ENCODE measurements around the gene CEP192.

Gene CEP192

GRCh38 chr18:13105059-13105458, 113.9 kb downstream of the CEP192 start:
- Histone ChIP-seq H3K4me3 (replicated peaks; ENCODE audit: insufficient read depth, low read length) (no peak overlapping the region), H3K27me3 (ENCODE audit: insufficient read depth, poor library complexity, severe bottlenecking) (no peaks in the 10 kb centered on the region), H3K27ac (replicated peaks) (no peak overlapping the region)
- no peak for DNase-seq (ENCODE audit: low read depth in 1 of 2, low spot score in 1 of 2)
- TF ChIP-seq CTCF (IDR thresholded peaks at IDR 0.05; ENCODE audit: insufficient read depth, low read length) (no peak), GABPA (IDR thresholded peaks at IDR 0.05; ENCODE audit: low read depth) (no peak), REST (IDR thresholded peaks at IDR 0.05; ENCODE audit: insufficient replicate concordance, low read depth) (no peak), POLR2AphosphoS5 (IDR thresholded peaks at IDR 0.05; ENCODE audit: low read depth) (no peak), SPI1 (IDR thresholded peaks at IDR 0.05; ENCODE audit: borderline replicate concordance, low read depth) (no peak)

- no peak overlapping the region for H3K27ac ChIP-seq (replicated peaks)
- no peaks in the 10 kb centered on the region for H3K27me3 ChIP-seq (ENCODE audit: insufficient read depth, poor library complexity, severe bottlenecking)
- TF ChIP-seq REST (IDR thresholded peaks at IDR 0.05; ENCODE audit: insufficient replicate concordance, low read depth) (no peak), POLR2AphosphoS5 (IDR thresholded peaks at IDR 0.05; ENCODE audit: low read depth) (no peak), SPI1 (IDR thresholded peaks at IDR 0.05; ENCODE audit: borderline replicate concordance, low read depth) (no peak), GABPA (IDR thresholded peaks at IDR 0.05; ENCODE audit: low read depth) (no peak), CTCF (IDR thresholded peaks at IDR 0.05; ENCODE audit: insufficient read depth, low read length) (no peak)
- no peak for DNase-seq (ENCODE audit: low read depth in 1 of 2, low spot score in 1 of 2)
- no peak overlapping the region for H3K4me3 ChIP-seq (replicated peaks; ENCODE audit: insufficient read depth, low read length)
Measured at GRCh38 chr18:13107074-13107473, 115.9 kb downstream of the CEP192 start.

GRCh38 chr18:13108330-13108729, 117.2 kb downstream of the CEP192 start:
- DNase-seq (ENCODE audit: low read depth in 1 of 2, low spot score in 1 of 2) = no peak
- H3K4me3 ChIP-seq (replicated peaks; ENCODE audit: insufficient read depth, low read length) = no peak overlapping the region
- no peaks in the 10 kb centered on the region for H3K27me3 ChIP-seq (ENCODE audit: insufficient read depth, poor library complexity, severe bottlenecking)
- H3K27ac ChIP-seq (replicated peaks) = no peak overlapping the region
- TF ChIP-seq CTCF (IDR thresholded peaks at IDR 0.05; ENCODE audit: insufficient read depth, low read length) (no peak), REST (IDR thresholded peaks at IDR 0.05; ENCODE audit: insufficient replicate concordance, low read depth) (no peak), GABPA (IDR thresholded peaks at IDR 0.05; ENCODE audit: low read depth) (no peak), SPI1 (IDR thresholded peaks at IDR 0.05; ENCODE audit: borderline replicate concordance, low read depth) (no peak), POLR2AphosphoS5 (IDR thresholded peaks at IDR 0.05; ENCODE audit: low read depth) (no peak)

Data from HL-60 (cell line).